Neural progenitor cell (in vitro differentiated cells): Measurements from ENCODE around the gene RGS8. TPM values are rescaled to one million over a fixed set of nuclear protein-coding genes. Genes with fewer than 3 reads are reported as not detected.

ENCODE experiments used
- DNase-seq: peaks from one replicate; pipeline ENCODE4 v3.0.0-alpha.2; 2016; ENCODE audit warnings: low spot score
- H2AFZ ChIP-seq: fragments of 200-600 bp; sonication (generic); replicated peaks from 2 replicates; pipeline ENCODE4 v1.6.1; 2016; ENCODE audit warnings: antibody characterized with exemption
- H3F3A ChIP-seq: fragments of 200-600 bp; sonication (generic); 2 replicates; pipeline ENCODE4 v1.6.1; 2016; ENCODE audit warnings: antibody characterized with exemption, low read depth
- H3K27ac ChIP-seq: fragments of 200-600 bp; sonication (generic); 2 replicates; pipeline ENCODE4 v1.5.1; 2016; ENCODE audit warnings: mild to moderate bottlenecking
- H3K27me3 ChIP-seq: fragments of 200-600 bp; sonication (generic); 2 replicates; pipeline ENCODE4 v1.6.1; 2016; ENCODE audit warnings: mild to moderate bottlenecking, moderate library complexity
- H3K36me3 ChIP-seq: fragments of 200-600 bp; sonication (generic); 2 replicates; pipeline ENCODE4 v1.5.1; 2016
- H3K4me1 ChIP-seq: fragments of 200-600 bp; sonication (generic); 2 replicates; pipeline ENCODE4 v1.6.1; 2016; ENCODE audit warnings: mixed run types
- H3K4me2 ChIP-seq: fragments of 200-600 bp; sonication (generic); 2 replicates; pipeline ENCODE4 v1.6.1; 2016
- H3K4me3 ChIP-seq: fragments of 200-600 bp; sonication (generic); 2 replicates; pipeline ENCODE4 v1.5.1; 2016
- H3K79me2 ChIP-seq: fragments of 200-600 bp; sonication (generic); 2 replicates; pipeline ENCODE4 v1.6.1; 2016; ENCODE audit warnings: low read depth
- H3K9ac ChIP-seq: fragments of 200-600 bp; sonication (generic); 2 replicates; pipeline ENCODE4 v1.6.1; 2016
- H3K9me3 ChIP-seq: fragments of 200-600 bp; sonication (generic); 2 replicates; pipeline ENCODE4 v1.5.1; 2016; ENCODE audit warnings: low read depth
- H4K20me1 ChIP-seq: fragments of 200-600 bp; sonication (generic); 2 replicates; pipeline ENCODE4 v1.6.1; 2016; ENCODE audit warnings: low read depth
- H3K27ac Mint-ChIP-seq: 3 replicates; pipeline ENCODE4 v1.8.0; 2021; ENCODE audit warnings: mixed read lengths
- H3K27me3 Mint-ChIP-seq: 2 replicates; pipeline ENCODE4 v1.8.0; 2022; ENCODE audit warnings: low read depth, mild to moderate bottlenecking, inconsistent platforms, moderate library complexity, mixed read lengths; ENCODE audit not compliant: insufficient read depth
- H3K36me3 Mint-ChIP-seq: 3 replicates; pipeline ENCODE4 v1.8.0; 2021; ENCODE audit warnings: mixed read lengths
- H3K4me1 Mint-ChIP-seq: 3 replicates; pipeline ENCODE4 v1.8.0; 2021; ENCODE audit warnings: mixed read lengths
- H3K4me3 Mint-ChIP-seq: 3 replicates; pipeline ENCODE4 v1.8.0; 2021; ENCODE audit warnings: mild to moderate bottlenecking, moderate library complexity, mixed read lengths
- H3K9me3 Mint-ChIP-seq: 3 replicates; pipeline ENCODE4 v1.8.0; 2020; ENCODE audit warnings: mixed read lengths
- EZH2 ChIP-seq: fragments of 200-600 bp; sonication (generic); IDR thresholded peaks from 2 replicates; pipeline ENCODE4 v1.6.1; 2017; ENCODE audit warnings: antibody characterized with exemption, mild to moderate bottlenecking, moderate library complexity
- EZH2phosphoT487 ChIP-seq: fragments of 200-600 bp; sonication (generic); IDR thresholded peaks from 2 replicates; pipeline ENCODE4 v1.6.1; 2017; ENCODE audit warnings: antibody characterized with exemption
- total RNA-seq: library from RNA; depleted of rRNA; stranded (reverse); fragments of >200 nt; gene quantifications from 2 replicates; pipeline ENCODE4 v1.2.3, GENCODE V29; 2015; ENCODE audit warnings: low replicate concordance
- TF ChIP-seq, protein P1 (sequence below): fragments of 200-600 bp; sonication (generic); IDR thresholded peaks from 2 replicates; pipeline ENCODE4 v1.5.1; 2017; ENCODE audit warnings: antibody characterized with exemption, mild to moderate bottlenecking

RGS8 gene
- total RNA-seq, 1 donor from 2014 or later = 0.99 TPM

DNA sequence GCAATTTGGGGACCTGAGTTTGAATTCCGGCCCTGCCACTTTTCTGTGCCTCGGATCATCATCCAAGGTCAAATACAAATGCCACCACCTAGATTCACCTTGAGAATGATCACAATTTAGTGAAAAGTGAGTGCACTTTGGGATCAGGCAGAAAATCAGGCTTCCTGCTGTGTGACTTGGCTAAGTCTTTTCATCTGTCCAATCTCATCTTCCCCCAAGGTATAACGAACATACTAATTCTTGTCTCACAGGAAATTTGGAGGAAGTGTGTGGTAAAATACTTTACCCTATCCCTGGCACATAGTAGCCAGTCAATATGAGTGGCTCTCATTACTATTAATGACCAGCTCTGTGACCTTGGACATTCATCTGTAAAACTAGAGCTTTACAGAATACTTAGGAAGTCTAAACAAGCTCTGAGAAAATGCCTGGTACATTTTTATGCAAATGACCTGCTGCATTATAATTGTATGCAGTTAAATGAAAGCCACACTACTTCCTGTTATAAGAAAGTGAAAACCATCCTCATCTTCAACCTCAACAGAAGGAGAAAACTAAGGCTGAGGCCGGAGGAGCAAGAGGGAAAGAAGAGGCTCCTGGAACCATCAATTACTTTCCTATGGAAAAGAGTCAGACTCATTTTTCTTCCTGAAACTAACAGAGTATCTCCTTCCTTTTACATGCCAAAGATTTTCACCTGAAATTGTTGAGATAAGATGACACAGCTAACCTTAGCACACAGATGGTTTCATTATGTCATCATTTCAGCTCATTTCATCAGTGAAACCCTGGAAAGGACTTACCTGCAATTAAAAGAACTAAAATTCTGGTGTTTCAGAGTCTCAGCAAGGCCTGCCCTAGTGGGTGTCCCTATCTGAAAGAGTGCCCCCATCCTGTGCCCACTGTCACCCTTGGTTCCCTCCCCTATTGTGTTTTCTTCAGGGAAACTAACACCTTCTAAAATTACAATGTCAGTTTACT is 32.6 kb upstream of the RGS8 start:
- no peaks in the 10 kb centered on the region for H3K36me3 ChIP-seq
- no peak overlapping the region for H3K4me3 ChIP-seq
- Mint-ChIP-seq H3K27ac (no peak overlapping the region), H3K9me3 (no peaks in the 10 kb centered on the region), H3K4me1 (peaks cover 14% of the 10 kb centered on the region), H3K4me3 (no peak overlapping the region), H3K36me3 (no peaks in the 10 kb centered on the region), H3K27me3 (no peaks in the 10 kb centered on the region)
- H3K27me3 ChIP-seq = no peaks in the 10 kb centered on the region
- no peak overlapping the region for H2AFZ ChIP-seq
- no peaks in the 10 kb centered on the region for H4K20me1 ChIP-seq
- H3K9me3 ChIP-seq = no peaks in the 10 kb centered on the region
- no peaks in the 10 kb centered on the region for H3F3A ChIP-seq
- no peak overlapping the region for H3K27ac ChIP-seq
- no peaks in the 10 kb centered on the region for H3K79me2 ChIP-seq
- H3K4me1 ChIP-seq = no peaks in the 10 kb centered on the region
- no peak overlapping the region for H3K4me2 ChIP-seq
- DNase-seq = no peak
- no peak for TF ChIP-seq EZH2phosphoT487
- TF ChIP-seq, protein P1, sequence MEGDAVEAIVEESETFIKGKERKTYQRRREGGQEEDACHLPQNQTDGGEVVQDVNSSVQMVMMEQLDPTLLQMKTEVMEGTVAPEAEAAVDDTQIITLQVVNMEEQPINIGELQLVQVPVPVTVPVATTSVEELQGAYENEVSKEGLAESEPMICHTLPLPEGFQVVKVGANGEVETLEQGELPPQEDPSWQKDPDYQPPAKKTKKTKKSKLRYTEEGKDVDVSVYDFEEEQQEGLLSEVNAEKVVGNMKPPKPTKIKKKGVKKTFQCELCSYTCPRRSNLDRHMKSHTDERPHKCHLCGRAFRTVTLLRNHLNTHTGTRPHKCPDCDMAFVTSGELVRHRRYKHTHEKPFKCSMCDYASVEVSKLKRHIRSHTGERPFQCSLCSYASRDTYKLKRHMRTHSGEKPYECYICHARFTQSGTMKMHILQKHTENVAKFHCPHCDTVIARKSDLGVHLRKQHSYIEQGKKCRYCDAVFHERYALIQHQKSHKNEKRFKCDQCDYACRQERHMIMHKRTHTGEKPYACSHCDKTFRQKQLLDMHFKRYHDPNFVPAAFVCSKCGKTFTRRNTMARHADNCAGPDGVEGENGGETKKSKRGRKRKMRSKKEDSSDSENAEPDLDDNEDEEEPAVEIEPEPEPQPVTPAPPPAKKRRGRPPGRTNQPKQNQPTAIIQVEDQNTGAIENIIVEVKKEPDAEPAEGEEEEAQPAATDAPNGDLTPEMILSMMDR = no peak
- H3K9ac ChIP-seq = no peak overlapping the region

DNA sequence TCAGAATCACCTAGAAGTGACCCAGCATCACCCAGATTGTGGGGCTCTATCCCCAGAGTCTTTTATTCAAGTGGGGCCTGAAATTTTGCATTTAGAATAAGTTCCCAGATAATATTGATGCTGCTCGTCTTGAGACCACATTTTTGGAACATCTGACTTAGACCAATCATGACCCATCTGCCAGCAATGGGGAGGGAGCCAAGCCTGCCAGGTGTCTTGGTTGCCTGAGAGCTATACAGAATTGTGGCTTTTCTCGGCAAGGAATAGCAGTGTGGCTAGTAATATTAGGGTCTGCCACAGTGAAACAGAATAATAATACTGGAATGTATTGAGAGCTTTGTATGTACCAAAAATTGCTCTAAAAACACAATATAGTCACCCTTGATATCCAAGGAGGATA is 31.1 kb upstream of the RGS8 start:
- TF ChIP-seq, protein P1 = no peak
- Histone ChIP-seq H3K9me3 (no peaks in the 10 kb centered on the region), H3K36me3 (no peaks in the 10 kb centered on the region), H2AFZ (no peak overlapping the region), H3K79me2 (no peaks in the 10 kb centered on the region), H4K20me1 (no peaks in the 10 kb centered on the region), H3F3A (no peaks in the 10 kb centered on the region), H3K27ac (no peak overlapping the region), H3K4me3 (no peak overlapping the region), H3K4me2 (no peak overlapping the region), H3K9ac (no peak overlapping the region), H3K27me3 (no peaks in the 10 kb centered on the region), H3K4me1 (no peaks in the 10 kb centered on the region)
- H3K27ac Mint-ChIP-seq = no peak overlapping the region
- no peaks in the 10 kb centered on the region for H3K9me3 Mint-ChIP-seq
- H3K4me1 Mint-ChIP-seq = peaks cover 3% of the 10 kb centered on the region
- no peaks in the 10 kb centered on the region for H3K27me3 Mint-ChIP-seq
- no peak for DNase-seq
- H3K4me3 Mint-ChIP-seq = no peak overlapping the region
- no peaks in the 10 kb centered on the region for H3K36me3 Mint-ChIP-seq

DNA sequence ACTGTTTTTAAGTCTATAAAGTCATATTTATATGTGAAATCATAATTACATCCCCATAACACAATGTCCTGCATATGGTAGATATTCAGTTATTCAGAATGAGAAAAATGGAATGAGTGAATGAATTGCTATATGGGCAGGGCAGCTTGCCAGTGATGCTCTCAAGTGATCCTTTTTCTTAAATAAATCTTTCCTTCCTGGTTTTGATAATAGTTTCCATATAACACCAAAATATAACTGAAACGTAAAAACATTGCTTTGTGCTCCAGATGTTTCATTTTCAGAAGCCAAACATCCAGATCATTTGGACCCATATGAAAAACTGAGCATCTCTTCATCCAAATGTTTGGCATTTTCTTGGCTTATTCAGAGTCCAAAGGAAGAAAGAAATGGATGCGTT is 30.2 kb upstream of the RGS8 start:
- Histone ChIP-seq H2AFZ (no peak overlapping the region), H3K9me3 (no peaks in the 10 kb centered on the region), H3K27ac (no peak overlapping the region), H3K36me3 (no peaks in the 10 kb centered on the region), H3K4me3 (no peak overlapping the region), H3K4me1 (no peaks in the 10 kb centered on the region), H3K79me2 (no peaks in the 10 kb centered on the region), H4K20me1 (no peaks in the 10 kb centered on the region), H3K9ac (no peak overlapping the region), H3K4me2 (no peak overlapping the region), H3K27me3 (no peaks in the 10 kb centered on the region), H3F3A (no peaks in the 10 kb centered on the region)
- no peaks in the 10 kb centered on the region for H3K4me1 Mint-ChIP-seq
- no peak for DNase-seq
- no peak overlapping the region for H3K4me3 Mint-ChIP-seq
- H3K27me3 Mint-ChIP-seq = no peaks in the 10 kb centered on the region
- TF ChIP-seq, protein P1 = no peak
- no peak for TF ChIP-seq EZH2
- no peaks in the 10 kb centered on the region for H3K9me3 Mint-ChIP-seq
- no peaks in the 10 kb centered on the region for H3K36me3 Mint-ChIP-seq
- H3K27ac Mint-ChIP-seq = no peak overlapping the region
